Osteoblast (primary cell): ENCODE data around the gene DMRT1. TPM values are rescaled to one million over a fixed set of nuclear protein-coding genes. Genes with fewer than 3 reads are reported as not detected.

ENCODE experiments used
- DNase-seq: peaks from one replicate; pipeline ENCODE4 v3.0.0; 2011; ENCODE audit warnings: low spot score, mixed read lengths; ENCODE audit not compliant: insufficient read length; ENCODE audit errors: missing footprints
- H2AFZ ChIP-seq: 2 replicates; pipeline ENCODE4 v1.6.0; 2011; ENCODE audit warnings: mild to moderate bottlenecking, low read length
- H3K27ac ChIP-seq: 2 replicates; pipeline ENCODE4 v1.5.1; 2011; ENCODE audit warnings: mild to moderate bottlenecking, low read depth, low read length, moderate library complexity
- H3K27me3 ChIP-seq: 2 replicates; pipeline ENCODE4 v1.6.0; 2012; ENCODE audit warnings: mild to moderate bottlenecking, control low read depth, inconsistent platforms, low read length, moderate library complexity; ENCODE audit not compliant: insufficient read depth
- H3K36me3 ChIP-seq: 2 replicates; pipeline ENCODE4 v1.5.1; 2011; ENCODE audit warnings: mild to moderate bottlenecking, low read length, control low read depth, moderate library complexity; ENCODE audit not compliant: insufficient read depth
- H3K4me1 ChIP-seq: 2 replicates; pipeline ENCODE4 v1.5.1; 2011; ENCODE audit warnings: mild to moderate bottlenecking, low read length, control low read depth, moderate library complexity; ENCODE audit not compliant: insufficient read depth
- H3K4me2 ChIP-seq: 2 replicates; pipeline ENCODE4 v1.6.0; 2011; ENCODE audit warnings: mild to moderate bottlenecking, low read length; ENCODE audit not compliant: insufficient read depth
- H3K4me3 ChIP-seq: fragments of 200-600 bp; sonication (generic); 3 replicates; pipeline ENCODE4 v1.5.1; 2012; ENCODE audit warnings: mild to moderate bottlenecking, low read length, inconsistent platforms; ENCODE audit not compliant: insufficient read depth
- H3K79me2 ChIP-seq: 2 replicates; pipeline ENCODE4 v1.6.0; 2012; ENCODE audit warnings: mild to moderate bottlenecking, low read length, control low read depth, inconsistent platforms; ENCODE audit not compliant: insufficient read depth
- H3K9me3 ChIP-seq: 2 replicates; pipeline ENCODE4 v1.5.1; 2011; ENCODE audit warnings: low read depth, low read length, control low read depth
- H4K20me1 ChIP-seq: 2 replicates; pipeline ENCODE4 v1.6.0; 2012; ENCODE audit warnings: mild to moderate bottlenecking, low read length, control low read depth; ENCODE audit not compliant: insufficient read depth
- CTCF ChIP-seq: IDR thresholded peaks from 2 replicates; pipeline ENCODE4 v1.5.1; 2011; ENCODE audit warnings: mild to moderate bottlenecking, low read depth, low read length, moderate library complexity; ENCODE audit errors: extremely low read depth
- total RNA-seq: library from RNA; depleted of rRNA; stranded (reverse); fragments of >200 nt; gene quantifications from 2 replicates; pipeline ENCODE4 v1.2.3, GENCODE V29; 2012

Gene DMRT1
- total RNA-seq, 1 donor, result not detected

GRCh38 chr9:1008216-1008615 is 166.7 kb downstream of the DMRT1 start:
- H2AFZ ChIP-seq, result no peak overlapping the region
- no peaks in the 10 kb centered on the region for H3K9me3 ChIP-seq
- no peak overlapping the region for H3K27ac ChIP-seq
- H4K20me1 ChIP-seq, result no peaks in the 10 kb centered on the region
- no peaks in the 10 kb centered on the region for H3K79me2 ChIP-seq
- H3K4me1 ChIP-seq, result peaks cover 4% of the 10 kb centered on the region
- no peak for TF ChIP-seq CTCF
- no peak for DNase-seq
- H3K4me2 ChIP-seq, result no peak overlapping the region
- H3K4me3 ChIP-seq, result no peak overlapping the region
- no peaks in the 10 kb centered on the region for H3K27me3 ChIP-seq
- H3K36me3 ChIP-seq, result no peaks in the 10 kb centered on the region

- TF ChIP-seq CTCF, result peak; percentile 98
- peak overlapping the region; percentile 78 for H2AFZ ChIP-seq
- peak; percentile 72 for DNase-seq
- peak overlapping the region; percentile 30 for H3K4me2 ChIP-seq
- no peaks in the 10 kb centered on the region for H3K27me3 ChIP-seq
- peaks cover 4% of the 10 kb centered on the region for H3K4me1 ChIP-seq
- H4K20me1 ChIP-seq, result no peaks in the 10 kb centered on the region
- H3K9me3 ChIP-seq, result no peaks in the 10 kb centered on the region
- H3K27ac ChIP-seq, result no peak overlapping the region
- H3K4me3 ChIP-seq, result no peak overlapping the region
- H3K79me2 ChIP-seq, result no peaks in the 10 kb centered on the region
- H3K36me3 ChIP-seq, result no peaks in the 10 kb centered on the region
Measured at GRCh38 chr9:1009101-1009707, 167.7 kb downstream of the DMRT1 start.

GRCh38 chr9:1013021-1013420 is 171.5 kb downstream of the DMRT1 start:
- Histone ChIP-seq H2AFZ (no peak overlapping the region), H4K20me1 (no peaks in the 10 kb centered on the region), H3K36me3 (no peaks in the 10 kb centered on the region), H3K27me3 (no peaks in the 10 kb centered on the region), H3K9me3 (no peaks in the 10 kb centered on the region), H3K79me2 (no peaks in the 10 kb centered on the region), H3K4me2 (no peak overlapping the region), H3K4me3 (no peak overlapping the region), H3K27ac (no peak overlapping the region), H3K4me1 (peaks cover 4% of the 10 kb centered on the region)
- DNase-seq, result no peak
- TF ChIP-seq CTCF, result no peak

GRCh38 chr9:1014225-1014624 is 172.7 kb downstream of the DMRT1 start:
- Histone ChIP-seq H3K27ac (no peak overlapping the region), H3K79me2 (no peaks in the 10 kb centered on the region), H3K36me3 (no peaks in the 10 kb centered on the region), H4K20me1 (no peaks in the 10 kb centered on the region), H3K27me3 (no peaks in the 10 kb centered on the region), H3K4me1 (peaks cover 3% of the 10 kb centered on the region), H3K9me3 (no peaks in the 10 kb centered on the region), H3K4me2 (no peak overlapping the region), H3K4me3 (no peak overlapping the region), H2AFZ (no peak overlapping the region)
- no peak for DNase-seq
- TF ChIP-seq CTCF, result no peak
